H1 (cell line): Measurements from ENCODE around the gene PPP2R2C. TPM values are rescaled to one million over a fixed set of nuclear protein-coding genes. Genes with fewer than 3 reads are reported as not detected.

Experiments used
- CTCF ChIA-PET: fragments of 300-600 bp; sonication (Branson Sonifier 250); formaldehyde crosslinking; loops from one replicate; lab custom pipeline; 2021; ENCODE audit not compliant: partially characterized antibody; lab: Charles Lee
- POLR2A ChIA-PET: fragments of 300-600 bp; sonication (Branson Sonifier 250); formaldehyde crosslinking; loops from one replicate; lab custom pipeline; 2021; ENCODE audit warnings: inconsistent platforms; ENCODE audit not compliant: partially characterized antibody; lab: Charles Lee
- DNase-seq, 2 experiments: peaks; one replicate each; pipeline versions ENCODE4 v3.0.0 to v3.0.0-alpha.2; 2010 to 2022; ENCODE audit warnings: low spot score in 2 of 2, low read depth in 1 of 2, mixed read lengths in 1 of 2
- FAIRE-seq: peaks from 2 replicates; lab custom pipeline; 2011; peaks lifted over from hg19 to GRCh38; lab: Jason Lieb, UNC
- H2AFZ ChIP-seq: 2 replicates; pipeline ENCODE4 v1.8.1; 2012; ENCODE audit warnings: low read length, inconsistent platforms
- H2AK5ac ChIP-seq: 2 replicates; pipeline ENCODE4 v1.6.1; 2013; ENCODE audit warnings: low read depth, low read length
- H2BK120ac ChIP-seq: replicated peaks from 2 replicates; pipeline ENCODE3; 2013; ENCODE audit warnings: low read depth, low read length, inconsistent platforms
- H2BK12ac ChIP-seq: 2 replicates; pipeline ENCODE4 v1.6.1; 2013; ENCODE audit warnings: low read depth, low read length
- H2BK15ac ChIP-seq: 2 replicates; pipeline ENCODE4 v1.6.1; 2013; ENCODE audit warnings: low read length
- H2BK20ac ChIP-seq: 2 replicates; pipeline ENCODE4 v1.6.1; 2013; ENCODE audit warnings: low read length
- H2BK5ac ChIP-seq: 2 replicates; pipeline ENCODE4 v1.6.1; 2013; ENCODE audit warnings: low read depth, low read length
- H3K14ac ChIP-seq: 2 replicates; pipeline ENCODE4 v1.6.1; 2013; ENCODE audit warnings: inconsistent platforms; ENCODE audit not compliant: insufficient read length
- H3K18ac ChIP-seq: 2 replicates; pipeline ENCODE4 v1.6.1; 2013; ENCODE audit warnings: low read length; ENCODE audit errors: extremely low read depth
- H3K23ac ChIP-seq: 2 replicates; pipeline ENCODE4 v1.6.1; 2013; ENCODE audit warnings: inconsistent platforms; ENCODE audit not compliant: insufficient read length
- H3K23me2 ChIP-seq: 2 replicates; pipeline ENCODE4 v1.6.1; 2013; ENCODE audit warnings: low read depth, low read length
- H3K27ac ChIP-seq: 2 replicates; pipeline ENCODE4 v1.6.1; 2011; ENCODE audit warnings: low read depth, low read length, inconsistent platforms
- H3K27me3 ChIP-seq, 4 experiments: replicated peaks in 1 of 4; 1 replicate in 1 of 4; 2 replicates in 3 of 4; pipeline versions ENCODE4 v1.6.1 to v1.8.1; 2011 to 2013; ENCODE audit warnings: low read length in 3 of 4, mild to moderate bottlenecking in 3 of 4, inconsistent platforms in 2 of 4, mixed read lengths in 2 of 4, moderate library complexity in 1 of 4; ENCODE audit not compliant: control insufficient read depth in 3 of 4, insufficient read depth in 3 of 4; ENCODE audit errors: extremely low read depth in 1 of 4
- H3K36me3 ChIP-seq, 4 experiments: 2 replicates each; pipeline versions ENCODE4 v1.6.1 to v1.8.1; 2011 to 2013; ENCODE audit warnings: mild to moderate bottlenecking in 4 of 4, low read length in 3 of 4, moderate library complexity in 2 of 4, control low read depth in 1 of 4, inconsistent platforms in 1 of 4; ENCODE audit not compliant: insufficient read depth in 4 of 4, control insufficient read depth in 2 of 4
- H3K4ac ChIP-seq: replicated peaks from 2 replicates; pipeline ENCODE3; 2013; ENCODE audit warnings: low read length, low read depth, mixed read lengths, inconsistent platforms; ENCODE audit not compliant: insufficient read length
- H3K4me1 ChIP-seq, 4 experiments: replicated peaks in 1 of 4; 1 replicate in 1 of 4; 2 replicates in 3 of 4; pipeline versions ENCODE4 v1.6.1 to v1.8.1; 2011 to 2013; ENCODE audit warnings: low read length in 3 of 4, inconsistent platforms in 2 of 4, mixed read lengths in 1 of 4; ENCODE audit not compliant: insufficient read depth in 4 of 4, control insufficient read depth in 3 of 4
- H3K4me2 ChIP-seq, 2 experiments: 2 replicates each; pipeline versions ENCODE4 v1.6.1 to v1.8.1; 2011 to 2013; ENCODE audit warnings: low read depth in 2 of 2, low read length in 2 of 2, control low read depth in 1 of 2, inconsistent platforms in 1 of 2, mild to moderate bottlenecking in 1 of 2; ENCODE audit not compliant: insufficient read depth in 1 of 2
- H3K4me3 ChIP-seq, 4 experiments: fragments of 200-600, 300-600 bp in 1 of 4; sonication (generic), shearing (Covaris generic), sonication (Bioruptor Twin) in 1 of 4; 2 replicates each; pipeline versions ENCODE4 v1.5.1 to v1.8.1; 2011 to 2016; ENCODE audit warnings: low read length in 4 of 4, low read depth in 3 of 4, control low read depth in 2 of 4, inconsistent platforms in 2 of 4, mild to moderate bottlenecking in 2 of 4, mixed read lengths in 1 of 4, moderate library complexity in 1 of 4; ENCODE audit not compliant: insufficient read depth in 2 of 4; ENCODE audit errors: extremely low read depth in 1 of 4
- H3K56ac ChIP-seq: replicated peaks from 2 replicates; pipeline ENCODE3; 2013; ENCODE audit warnings: low read depth, mild to moderate bottlenecking, mixed read lengths, low read length, inconsistent platforms; ENCODE audit not compliant: insufficient read length
- H3K79me1 ChIP-seq: 2 replicates; pipeline ENCODE4 v1.6.1; 2013; ENCODE audit warnings: low read depth, low read length, control low read depth
- H3K79me2 ChIP-seq, 2 experiments: 2 replicates each; pipeline versions ENCODE4 v1.6.1 to v1.8.1; 2012 to 2013; ENCODE audit warnings: low read length in 2 of 2, mild to moderate bottlenecking in 2 of 2, inconsistent platforms in 1 of 2; ENCODE audit not compliant: insufficient read depth in 2 of 2, control insufficient read depth in 1 of 2
- H3K9ac ChIP-seq, 4 experiments: replicated peaks in 1 of 4; 1 replicate in 1 of 4; 2 replicates in 3 of 4; pipeline versions ENCODE4 v1.6.1 to v1.8.1; 2011 to 2013; ENCODE audit warnings: low read depth in 3 of 4, low read length in 3 of 4, control low read depth in 2 of 4, mild to moderate bottlenecking in 2 of 4, moderate library complexity in 2 of 4, inconsistent platforms in 1 of 4; ENCODE audit errors: extremely low read depth in 1 of 4
- H3K9me3 ChIP-seq, 2 experiments: 2 replicates each; pipeline versions ENCODE4 v1.6.1 to v1.8.1; 2012 to 2013; ENCODE audit warnings: mild to moderate bottlenecking in 2 of 2, moderate library complexity in 2 of 2, control low read depth in 1 of 2, inconsistent platforms in 1 of 2, low read depth in 1 of 2, low read length in 1 of 2, mixed read lengths in 1 of 2; ENCODE audit not compliant: insufficient read depth in 2 of 2
- H4K20me1 ChIP-seq, 2 experiments: replicated peaks in 1 of 2; 2 replicates each; pipeline versions ENCODE3 to v1.8.1; 2011 to 2013; ENCODE audit warnings: inconsistent platforms in 2 of 2, low read length in 2 of 2, mild to moderate bottlenecking in 1 of 2; ENCODE audit not compliant: insufficient read depth in 2 of 2, control insufficient read depth in 1 of 2
- H4K5ac ChIP-seq: 2 replicates; pipeline ENCODE4 v1.6.1; 2013; ENCODE audit warnings: low read length, low read depth, mixed read lengths, inconsistent platforms; ENCODE audit not compliant: insufficient read length
- H4K8ac ChIP-seq: 2 replicates; pipeline ENCODE4 v1.8.0; 2013; ENCODE audit warnings: mild to moderate bottlenecking, moderate library complexity, low read length, inconsistent platforms; ENCODE audit not compliant: insufficient read depth; ENCODE audit errors: extremely low read depth
- H4K91ac ChIP-seq: replicated peaks from 2 replicates; pipeline ENCODE3; 2013; ENCODE audit warnings: low read length, mixed read lengths, inconsistent platforms; ENCODE audit not compliant: insufficient read length
- CREB1 ChIP-seq: IDR thresholded peaks from 2 replicates; pipeline ENCODE4 v1.6.1; 2012; ENCODE audit warnings: inconsistent platforms
- HDAC2 ChIP-seq, 2 experiments: fragments of 300-600 bp in 1 of 2; sonication (generic) in 1 of 2; IDR thresholded peaks; 2 replicates each; pipeline ENCODE4 v1.6.1; 2011 to 2012; ENCODE audit warnings: low read depth in 2 of 2, low read length in 2 of 2, mild to moderate bottlenecking in 2 of 2, moderate library complexity in 2 of 2, borderline replicate concordance in 1 of 2, inconsistent platforms in 1 of 2
- RNF2 ChIP-seq: fragments of 200-900, 300-1000 bp; sonication (generic); IDR thresholded peaks from 2 replicates; pipeline ENCODE4 v1.7.1; 2016; ENCODE audit warnings: borderline replicate concordance, low read depth, mild to moderate bottlenecking, antibody characterized with exemption, low read length; ENCODE audit not compliant: poor library complexity, severe bottlenecking; ENCODE audit errors: missing control alignments
- TCF12 ChIP-seq: IDR thresholded peaks from 2 replicates; pipeline ENCODE4 v1.6.1; 2011; ENCODE audit warnings: low read depth, mild to moderate bottlenecking, low read length
- WGBS, 2 experiments: shearing (Covaris generic) in 1 of 2; methylation state at CpG; one replicate each; pipeline versions ENCODE4 v1.1.6 to v1.1.7; 2013 to 2015; ENCODE audit warnings: low lambda C conversion rate in 2 of 2, mixed read lengths in 2 of 2, inconsistent platforms in 1 of 2, low coverage in 1 of 2, missing lambda C conversion rate in 1 of 2; ENCODE audit not compliant: insufficient replicate concordance in 2 of 2, insufficient coverage in 1 of 2, insufficient read length in 1 of 2; ENCODE audit errors: extremely low coverage in 1 of 2, missing lambda C conversion rate in 1 of 2; 5-methylcytosine and 5-hydroxymethylcytosine counted together
- polyA plus RNA-seq, 7 experiments: library from polyadenylated mRNA; depleted of rRNA in 3 of 7; stranded (reverse) in 5 of 7; unstranded in 2 of 7; fragments of >200 nt in 5 of 7; fragments of 200-250 nt in 2 of 7; gene quantifications; 1 replicate in 5 of 7; 2 replicates in 1 of 7; 4 replicates in 1 of 7; pipeline versions ENCODE4 v1.2.1 to v1.2.3, GENCODE V29; 2011 to 2013; ENCODE audit warnings: missing spikeins in 2 of 7, mixed read lengths in 2 of 7
- total RNA-seq: library from RNA; stranded (reverse); fragmentation: NEBNext Ultra II Directional; extraction: Animal tissue kit (Norgen Biotek cat#: 25700); gene quantifications from 2 replicates; pipeline ENCODE4 v1.2.1, GENCODE V29; 2021

The PPP2R2C gene
- total and polyA plus RNA-seq, 2 of the 8 experiments (the other 6 are each of a cell fraction or from before 2014, with no cell fraction given), result 6.4 TPM

- no peaks in the 10 kb centered on the region for H3K9me3 ChIP-seq
- H3K56ac ChIP-seq, result no peak overlapping the region
- H2BK120ac ChIP-seq, result no peak overlapping the region
- no peak overlapping the region for H3K9ac ChIP-seq
- no peak overlapping the region for H2BK5ac ChIP-seq
- FAIRE-seq (no peak), DNase-seq (no peak)
- H3K18ac ChIP-seq, result no peak overlapping the region
- no peak overlapping the region for H2AFZ ChIP-seq
- no peak overlapping the region for H4K8ac ChIP-seq
- WGBS, 2 experiments, result 91% methylated on average over 27 of the region's 27 CpGs; no CpG with 5 or more reads in 1 of the 2 experiments
- H3K79me2 ChIP-seq, result no peaks in the 10 kb centered on the region
- H3K27ac ChIP-seq, result no peak overlapping the region
- H3K36me3 ChIP-seq, result peaks cover 0 to 6% (median 3%) of the 10 kb centered on the region in 4 experiments; a peak in 4 of 8 replicates
- H3K23ac ChIP-seq, result no peak overlapping the region
- H3K23me2 ChIP-seq, result peaks cover 5% of the 10 kb centered on the region; the same call in 1 of the 2 replicates
- ChIA-PET POLR2A (interaction anchor here (1.2 to 1.4 kb wide), 2 partner anchors 10 to 14 kb away, joined by 5 to 6 read pairs; no protein-coding TSS in a partner anchor), CTCF (interaction anchor here (0.5 to 4.8 kb wide), 7 partner anchors 15 to 86 kb away, joined by 3 to 26 read pairs (median 4); partner anchors contain the start of gene WFS1)
- H3K4me1 ChIP-seq, result no peaks in the 10 kb centered on the region
- H2BK20ac ChIP-seq, result no peak overlapping the region
- no peak overlapping the region for H4K91ac ChIP-seq
- H3K4me2 ChIP-seq, result no peak overlapping the region
- H2BK12ac ChIP-seq, result no peak overlapping the region
- H3K4ac ChIP-seq, result no peak overlapping the region
- H3K4me3 ChIP-seq, result no peak overlapping the region
- no peak overlapping the region for H2AK5ac ChIP-seq
- 0 out of 2 replicates have a peak, but pooled peaks cover 3% of the 10 kb centered on the region for H3K79me1 ChIP-seq
- peaks cover 0 to 7% of the 10 kb centered on the region in 2 experiments for H4K20me1 ChIP-seq
- H4K5ac ChIP-seq, result no peak overlapping the region
- TF ChIP-seq RNF2 (no peak), HDAC2 (IDR thresholded peaks at IDR 0.05; ENCODE audit: borderline replicate concordance in 1 of 2, low read depth in 2 of 2, low read length in 2 of 2) (no peak), CREB1 (no peak), TCF12 (no peak)
- H3K27me3 ChIP-seq, result no peaks in the 10 kb centered on the region
- H3K14ac ChIP-seq, result no peak overlapping the region
- H2BK15ac ChIP-seq, result no peak overlapping the region
Observed at GRCh38 chr4:6294705-6295421, 177.6 kb downstream of the PPP2R2C start.
